GM13977 (cell line): ENCODE results near the gene PRKAR1B.

Experiments
- DNase-seq: peaks from one replicate; pipeline ENCODE4 v3.0.0; 2012; ENCODE audit warnings: low spot score
- in situ Hi-C: fragments of 300-500 bp; cut with MboI; formaldehyde crosslinking; loops from one replicate; pipeline ENCODE4 v1.12.0; 2022; ENCODE audit warnings: low sequenced_read_pairs, low pct_unique_long_range_greater_than_20kb, mixed read lengths, inconsistent platforms; ENCODE audit not compliant: unreplicated experiment
- TF ChIP-seq, protein P1 (sequence below): IDR thresholded peaks from 2 replicates; pipeline ENCODE4 v1.5.1; 2012; ENCODE audit warnings: mild to moderate bottlenecking, control low read depth; ENCODE audit not compliant: insufficient read depth; ENCODE audit errors: extremely low read depth, missing control alignments

PRKAR1B gene

DNA sequence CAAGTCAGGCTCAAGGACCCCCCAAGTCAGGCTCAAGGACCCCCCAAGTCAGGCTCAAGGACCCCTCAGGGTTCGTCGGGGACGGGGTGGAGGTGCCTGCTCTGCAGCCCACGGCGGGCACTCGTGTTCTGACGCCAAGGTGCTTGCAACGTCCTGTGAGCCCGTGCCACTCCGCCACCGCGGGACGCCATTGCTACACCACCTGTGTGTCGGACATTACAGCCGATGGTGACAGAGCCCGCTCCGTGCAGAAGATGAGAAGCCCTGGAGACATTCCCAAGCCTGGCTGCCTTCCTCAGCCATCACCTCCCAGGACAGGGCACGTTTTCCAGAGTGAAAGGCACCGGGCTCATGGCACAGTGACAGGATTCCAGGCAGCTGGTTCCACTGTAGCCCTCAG lies 98.3 kb downstream of the PRKAR1B start:
- TF ChIP-seq, protein P1, sequence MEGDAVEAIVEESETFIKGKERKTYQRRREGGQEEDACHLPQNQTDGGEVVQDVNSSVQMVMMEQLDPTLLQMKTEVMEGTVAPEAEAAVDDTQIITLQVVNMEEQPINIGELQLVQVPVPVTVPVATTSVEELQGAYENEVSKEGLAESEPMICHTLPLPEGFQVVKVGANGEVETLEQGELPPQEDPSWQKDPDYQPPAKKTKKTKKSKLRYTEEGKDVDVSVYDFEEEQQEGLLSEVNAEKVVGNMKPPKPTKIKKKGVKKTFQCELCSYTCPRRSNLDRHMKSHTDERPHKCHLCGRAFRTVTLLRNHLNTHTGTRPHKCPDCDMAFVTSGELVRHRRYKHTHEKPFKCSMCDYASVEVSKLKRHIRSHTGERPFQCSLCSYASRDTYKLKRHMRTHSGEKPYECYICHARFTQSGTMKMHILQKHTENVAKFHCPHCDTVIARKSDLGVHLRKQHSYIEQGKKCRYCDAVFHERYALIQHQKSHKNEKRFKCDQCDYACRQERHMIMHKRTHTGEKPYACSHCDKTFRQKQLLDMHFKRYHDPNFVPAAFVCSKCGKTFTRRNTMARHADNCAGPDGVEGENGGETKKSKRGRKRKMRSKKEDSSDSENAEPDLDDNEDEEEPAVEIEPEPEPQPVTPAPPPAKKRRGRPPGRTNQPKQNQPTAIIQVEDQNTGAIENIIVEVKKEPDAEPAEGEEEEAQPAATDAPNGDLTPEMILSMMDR = no peak
- no peak for DNase-seq
- in situ Hi-C loops = no loop called here

DNA sequence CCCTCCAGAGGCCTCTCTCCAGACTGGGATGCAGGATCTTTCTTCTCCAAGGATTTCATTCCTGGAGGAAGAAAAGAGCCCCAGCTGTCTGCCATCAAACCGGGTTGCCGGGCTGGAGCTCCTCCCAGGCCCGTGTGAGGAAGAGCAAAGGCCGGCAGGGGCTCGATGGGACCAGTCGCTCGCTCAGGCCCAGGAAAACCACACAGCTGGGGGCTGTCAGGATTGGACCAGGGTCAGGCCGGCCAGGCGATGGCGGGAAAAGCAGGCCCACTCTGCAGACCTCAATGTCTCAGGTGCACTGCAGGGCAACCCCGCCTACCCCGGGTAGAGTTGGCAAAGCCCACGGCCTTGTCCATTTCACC lies 98.7 kb downstream of the PRKAR1B start:
- TF ChIP-seq, protein P1 = no peak
- in situ Hi-C loops = no loop called here
- no peak for DNase-seq

DNA sequence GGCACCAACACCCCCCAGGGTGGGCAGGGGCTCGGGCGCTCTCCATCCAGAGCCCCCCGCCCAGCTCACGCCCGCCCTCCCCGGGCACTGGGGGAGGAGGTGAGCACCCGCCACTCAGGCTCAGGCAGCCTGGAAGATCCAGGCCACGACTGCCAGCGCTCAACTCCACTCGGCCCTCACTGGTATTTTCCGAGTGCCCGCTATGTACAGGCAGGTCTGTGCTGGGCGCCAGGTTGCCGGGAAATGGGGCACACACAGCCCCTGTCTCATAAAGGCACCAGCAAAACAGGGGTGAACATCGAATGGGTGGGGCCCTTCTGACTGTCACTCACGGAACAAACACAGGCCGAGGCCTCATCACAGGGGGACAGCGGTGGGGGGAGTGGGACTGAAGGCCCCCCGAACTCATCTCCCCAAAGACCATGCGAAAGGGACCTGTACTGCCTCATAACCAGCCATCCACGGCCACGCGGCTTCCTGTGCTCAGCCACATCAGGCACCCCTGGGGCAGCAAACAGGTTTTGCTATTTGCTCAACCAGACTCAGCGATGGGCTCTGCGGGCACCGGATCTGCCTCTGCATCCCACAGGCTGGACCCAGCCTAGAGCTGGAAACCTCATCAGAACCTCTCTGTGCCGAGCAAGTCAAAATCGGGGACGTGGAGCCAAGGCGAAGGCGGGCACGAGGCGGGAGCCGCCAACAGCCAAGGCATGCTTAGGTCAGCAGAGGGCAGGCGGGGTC lies 99.2 kb downstream of the PRKAR1B start:
- DNase-seq = no peak
- in situ Hi-C loops = no loop called here
- TF ChIP-seq, protein P1 = no peak

DNA sequence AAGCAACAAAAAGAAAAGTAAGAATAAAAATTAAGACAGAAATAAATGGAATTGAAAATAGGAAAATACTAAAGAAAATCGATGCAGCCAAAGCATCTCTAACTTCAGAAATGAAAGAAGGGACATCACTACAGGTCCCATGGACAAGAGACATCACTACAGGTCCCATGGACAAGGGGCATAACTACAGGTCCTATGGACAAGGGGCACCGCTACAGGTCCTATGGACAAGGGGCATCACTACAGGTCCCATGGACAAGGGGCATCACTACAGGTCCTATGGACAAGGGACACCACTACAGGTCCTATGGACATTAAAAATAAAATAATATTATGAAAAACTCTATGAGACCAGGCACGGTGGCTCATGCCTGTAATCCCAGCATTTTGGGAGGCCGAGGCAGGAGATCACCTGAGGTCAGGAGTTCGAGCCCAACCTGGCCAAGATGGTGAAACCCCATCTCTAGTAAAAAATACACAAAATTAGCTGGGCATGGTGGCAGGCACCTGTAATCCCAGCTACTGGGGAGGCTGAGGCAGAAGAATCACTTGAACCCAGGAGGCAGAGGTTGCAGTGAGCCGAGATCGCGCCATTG lies 101.6 kb downstream of the PRKAR1B start:
- no peak for DNase-seq
- in situ Hi-C loops = no loop called here
- TF ChIP-seq, protein P1 = no peak

DNA sequence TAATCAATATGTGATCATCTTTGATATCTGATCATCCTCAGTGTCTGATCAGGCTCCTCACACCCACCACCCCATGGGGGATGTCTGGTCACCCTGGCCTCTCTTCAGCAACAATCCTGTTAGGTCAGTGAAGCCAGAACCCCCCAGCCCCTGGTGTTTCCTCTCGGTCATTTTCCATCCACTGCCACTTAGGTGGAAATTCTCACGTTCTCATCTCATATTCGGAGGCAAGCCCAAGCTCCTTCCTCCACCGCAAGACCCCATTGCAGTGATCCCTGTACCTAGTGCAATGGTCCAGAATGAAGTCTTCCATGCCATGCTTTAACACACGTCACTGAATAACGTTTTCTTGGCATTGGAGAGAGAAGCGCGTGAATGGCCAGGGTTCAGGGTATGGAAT lies 103.6 kb downstream of the PRKAR1B start:
- in situ Hi-C loops = no loop called here
- no peak for DNase-seq
- TF ChIP-seq, protein P1 = no peak

DNA sequence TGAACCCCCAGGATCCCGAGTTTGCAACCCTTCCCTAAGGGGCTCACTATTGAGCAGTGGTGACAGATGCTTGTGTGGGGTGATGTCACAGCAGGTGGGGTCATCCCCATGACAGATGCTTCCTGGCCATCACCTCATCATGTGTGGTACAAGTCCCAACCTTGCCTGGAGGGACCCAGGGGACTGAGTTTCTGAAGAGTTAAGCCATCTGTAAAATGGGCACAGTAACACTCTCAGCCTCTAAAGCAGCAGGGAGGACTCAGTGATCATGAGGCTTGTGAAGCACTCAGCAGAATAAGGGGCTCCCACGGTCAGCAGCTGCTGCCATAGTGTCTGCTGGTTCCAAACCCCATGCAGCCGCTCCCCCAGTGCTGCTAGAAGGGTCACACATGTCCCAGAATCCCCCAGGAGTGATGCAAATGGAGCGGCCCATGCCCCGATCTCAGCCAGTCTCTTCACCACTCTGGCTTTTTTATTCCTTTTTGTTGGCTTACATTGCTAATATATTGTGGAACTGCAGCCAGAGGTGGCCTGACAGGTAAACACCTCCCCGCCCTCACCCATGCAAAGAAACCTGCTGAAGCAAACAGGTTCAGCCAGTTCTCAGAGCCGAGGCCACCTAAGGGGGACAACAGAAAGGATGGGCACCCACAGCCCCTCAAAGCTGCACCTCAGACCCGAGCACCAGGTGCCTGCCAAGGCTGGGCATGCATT lies 105.4 kb downstream of the PRKAR1B start:
- in situ Hi-C loops = no loop called here
- TF ChIP-seq, protein P1 = no peak
- DNase-seq = no peak
